Measurements from ENCODE around the gene HORMAD2.

DNA sequence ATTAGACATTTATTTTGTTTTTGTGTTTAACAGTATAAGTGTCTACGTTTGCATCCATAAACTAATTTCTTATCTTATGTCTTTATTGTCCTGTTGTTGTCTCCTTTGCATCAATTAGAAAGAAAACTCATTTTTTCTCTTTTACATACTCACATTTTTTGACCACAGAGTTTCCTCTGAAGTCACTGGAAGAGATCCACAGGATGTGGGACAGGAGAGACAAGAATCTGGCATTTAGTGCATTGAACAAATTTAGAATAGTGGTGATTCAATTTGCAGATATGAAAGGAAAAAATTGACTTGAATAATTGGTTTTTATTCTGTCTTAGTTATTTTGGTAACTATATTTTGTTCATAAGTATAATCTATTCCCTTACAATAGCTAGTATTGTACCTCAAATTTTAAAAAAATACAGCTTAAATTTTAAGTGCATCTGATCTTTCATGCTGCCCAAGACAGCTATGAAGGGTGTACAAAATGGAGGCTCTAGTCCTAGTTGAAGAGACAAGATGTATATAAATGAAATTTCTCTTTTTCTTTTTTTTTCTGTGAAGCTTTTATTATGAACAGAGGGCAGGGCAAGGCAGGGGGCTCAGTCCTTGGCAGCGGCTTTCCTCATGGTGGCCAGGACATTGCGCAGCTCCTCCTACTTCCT lies 24.4 kb downstream of the HORMAD2 start:
- TF ChIP-seq POLR2A (IDR thresholded peaks at IDR 0.05) = no peak
- TF ChIP-seq, protein P1, sequence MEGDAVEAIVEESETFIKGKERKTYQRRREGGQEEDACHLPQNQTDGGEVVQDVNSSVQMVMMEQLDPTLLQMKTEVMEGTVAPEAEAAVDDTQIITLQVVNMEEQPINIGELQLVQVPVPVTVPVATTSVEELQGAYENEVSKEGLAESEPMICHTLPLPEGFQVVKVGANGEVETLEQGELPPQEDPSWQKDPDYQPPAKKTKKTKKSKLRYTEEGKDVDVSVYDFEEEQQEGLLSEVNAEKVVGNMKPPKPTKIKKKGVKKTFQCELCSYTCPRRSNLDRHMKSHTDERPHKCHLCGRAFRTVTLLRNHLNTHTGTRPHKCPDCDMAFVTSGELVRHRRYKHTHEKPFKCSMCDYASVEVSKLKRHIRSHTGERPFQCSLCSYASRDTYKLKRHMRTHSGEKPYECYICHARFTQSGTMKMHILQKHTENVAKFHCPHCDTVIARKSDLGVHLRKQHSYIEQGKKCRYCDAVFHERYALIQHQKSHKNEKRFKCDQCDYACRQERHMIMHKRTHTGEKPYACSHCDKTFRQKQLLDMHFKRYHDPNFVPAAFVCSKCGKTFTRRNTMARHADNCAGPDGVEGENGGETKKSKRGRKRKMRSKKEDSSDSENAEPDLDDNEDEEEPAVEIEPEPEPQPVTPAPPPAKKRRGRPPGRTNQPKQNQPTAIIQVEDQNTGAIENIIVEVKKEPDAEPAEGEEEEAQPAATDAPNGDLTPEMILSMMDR (IDR thresholded peaks at IDR 0.05) = no peak
